ENCODE data around the gene FAM228A. TPM values are rescaled to one million over a fixed set of nuclear protein-coding genes. Genes with fewer than 3 reads are reported as not detected.

The FAM228A gene
- polyA plus RNA-seq, 1 of the 3 experiments (the other 2 are of a cell fraction) = 0.10 TPM

GRCh38 chr2:24200799-24201198 lies 25.9 kb downstream of the FAM228A start:
- H2AFZ ChIP-seq (ENCODE audit: low read depth) = no peak overlapping the region
- H3K9me2 ChIP-seq = no peaks in the 10 kb centered on the region
- TF ChIP-seq GABPA (IDR thresholded peaks at IDR 0.05; ENCODE audit: low read depth) (no peak), FOSL2 (IDR thresholded peaks at IDR 0.05; ENCODE audit: borderline replicate concordance, low read depth) (no peak), FOXM1 (IDR thresholded peaks at IDR 0.05; ENCODE audit: low read depth) (no peak), NRF1 (IDR thresholded peaks at IDR 0.05; ENCODE audit: low read depth, low read length) (no peak), SIN3A (IDR thresholded peaks at IDR 0.05; ENCODE audit: borderline replicate concordance, low read depth, low read length) (no peak), EZH2phosphoT487 (IDR thresholded peaks at IDR 0.05; ENCODE audit: borderline replicate concordance, low read depth) (no peak)
- no peak overlapping the region for H3K27ac ChIP-seq (ENCODE audit: low read depth in 2 of 2, low read length in 1 of 2)
- H3K9me3 ChIP-seq = no peaks in the 10 kb centered on the region
- no peaks in the 10 kb centered on the region for H3K79me2 ChIP-seq (ENCODE audit: insufficient read depth)
- peaks cover 0 to 23% of the 10 kb centered on the region in 2 experiments for H3K36me3 ChIP-seq (replicated peaks in 1 of 2; ENCODE audit: control insufficient read depth in 1 of 2, insufficient read depth in 2 of 2, low read length in 1 of 2)
- no peaks in the 10 kb centered on the region for H3K27me3 ChIP-seq (ENCODE audit: insufficient read depth)
- no peak overlapping the region for H3K4me3 ChIP-seq (ENCODE audit: low read depth in 2 of 2, low read length in 1 of 2)
- POLR2A ChIA-PET = no interaction called here
- DNase-seq = no peak
- no peaks in the 10 kb centered on the region; a peak in 1 of 4 replicates for H3K4me1 ChIP-seq (ENCODE audit: control insufficient read depth in 1 of 2, insufficient read depth in 2 of 2, low read depth in 1 of 2, low read length in 1 of 2)
- no peak overlapping the region for H3K9ac ChIP-seq
- no peaks in the 10 kb centered on the region for H3F3A ChIP-seq (replicated peaks; ENCODE audit: insufficient read depth)
- H4K20me1 ChIP-seq (ENCODE audit: insufficient read depth) = no peaks in the 10 kb centered on the region
- 100% methylated on average over 3 of the region's 3 CpGs for WGBS (ENCODE audit: low lambda C conversion rate)
- CTCF ChIA-PET = interaction anchor here (1.2 kb wide), 1 partner anchor 14 kb away, joined by 3 read pairs; no protein-coding TSS in a partner anchor
- no peak overlapping the region for H3K4me2 ChIP-seq

GRCh38 chr2:24203029-24203786 lies 28.4 kb downstream of the FAM228A start:
- no peaks in the 10 kb centered on the region for H3K27me3 ChIP-seq (ENCODE audit: insufficient read depth)
- H3F3A ChIP-seq (replicated peaks; ENCODE audit: insufficient read depth) = no peaks in the 10 kb centered on the region
- H2AFZ ChIP-seq (ENCODE audit: low read depth) = no peak overlapping the region
- H3K9me2 ChIP-seq = no peaks in the 10 kb centered on the region
- H3K4me1 ChIP-seq (ENCODE audit: control insufficient read depth in 1 of 2, insufficient read depth in 2 of 2, low read depth in 1 of 2, low read length in 1 of 2) = no peaks in the 10 kb centered on the region; a peak in 1 of 4 replicates
- ChIA-PET POLR2A (no interaction called here), CTCF (interaction anchor here (1.0 kb wide), 1 partner anchor 119 kb away, joined by 3 read pairs; the partner anchor contains the start of gene TP53I3)
- no peaks in the 10 kb centered on the region for H3K9me3 ChIP-seq
- no peak overlapping the region for H3K4me3 ChIP-seq (ENCODE audit: low read depth in 2 of 2, low read length in 1 of 2)
- H3K4me2 ChIP-seq = no peak overlapping the region
- 95% methylated on average over 19 of the region's 19 CpGs for WGBS (ENCODE audit: low lambda C conversion rate)
- no peak for DNase-seq
- no peaks in the 10 kb centered on the region for H3K79me2 ChIP-seq (ENCODE audit: insufficient read depth)
- no peak overlapping the region for H3K9ac ChIP-seq
- H4K20me1 ChIP-seq (ENCODE audit: insufficient read depth) = no peaks in the 10 kb centered on the region
- no peak overlapping the region for H3K27ac ChIP-seq (ENCODE audit: low read depth in 2 of 2, low read length in 1 of 2)
- peaks cover 0 to 27% of the 10 kb centered on the region in 2 experiments for H3K36me3 ChIP-seq (replicated peaks in 1 of 2; ENCODE audit: control insufficient read depth in 1 of 2, insufficient read depth in 2 of 2, low read length in 1 of 2)
- TF ChIP-seq REST (IDR thresholded peaks at IDR 0.05; ENCODE audit: low read depth, low read length) (no peak), MEF2A (IDR thresholded peaks at IDR 0.05; ENCODE audit: borderline replicate concordance, low read depth) (no peak), FOSL2 (IDR thresholded peaks at IDR 0.05; ENCODE audit: borderline replicate concordance, low read depth) (no peak), TAF1 (IDR thresholded peaks at IDR 0.05; ENCODE audit: borderline replicate concordance, low read depth, low read length) (no peak), SIN3A (IDR thresholded peaks at IDR 0.05; ENCODE audit: borderline replicate concordance, low read depth, low read length) (no peak), RXRA (IDR thresholded peaks at IDR 0.05; ENCODE audit: borderline replicate concordance, low read depth) (no peak), CHD2 (IDR thresholded peaks at IDR 0.05; ENCODE audit: low read length, partially characterized antibody) (no peak), EZH2phosphoT487 (IDR thresholded peaks at IDR 0.05; ENCODE audit: borderline replicate concordance, low read depth) (no peak), TCF12 (IDR thresholded peaks at IDR 0.05) (no peak), POLR2AphosphoS5 (IDR thresholded peaks at IDR 0.05; ENCODE audit: low read depth, low read length) (no peak), YY1 (IDR thresholded peaks at IDR 0.05; ENCODE audit: low read depth) (no peak), SMC3 (IDR thresholded peaks at IDR 0.05; ENCODE audit: low read depth, low read length) (no peak), GABPA (IDR thresholded peaks at IDR 0.05; ENCODE audit: low read depth) (no peak), USF2 (IDR thresholded peaks at IDR 0.05; ENCODE audit: borderline replicate concordance, low read depth, low read length) (no peak), NFIC (IDR thresholded peaks at IDR 0.05; ENCODE audit: borderline replicate concordance) (no peak), ZBTB33 (IDR thresholded peaks at IDR 0.05; ENCODE audit: borderline replicate concordance, low read depth) (no peak), GATA2 (CRISPR knock-in tag; IDR thresholded peaks at IDR 0.05) (no peak), JUND (IDR thresholded peaks at IDR 0.05) (no peak), EP300 (IDR thresholded peaks at IDR 0.05; ENCODE audit: borderline replicate concordance in 1 of 2, low read depth in 1 of 2, low read length in 1 of 2) (no peak)

Measured in SK-N-SH (cell line).